PC-9 (cell line): ENCODE data around the gene GRHL1. TPM values are rescaled to one million over a fixed set of nuclear protein-coding genes. Genes with fewer than 3 reads are reported as not detected.

Experiments
- BruUV-seq: library from RNA; stranded (reverse); fragments of 400-500 nt; replicated peaks from 2 replicates; lab custom pipeline; 2021; lab: Mats Ljungman, UMichigan
- CTCF ChIA-PET: fragments of 300-600 bp; sonication (Branson Sonifier 250); formaldehyde crosslinking; loops from one replicate; lab custom pipeline; 2022; ENCODE audit warnings: antibody characterized with exemption; lab: Charles Lee
- POLR2A ChIA-PET: fragments of 300-600 bp; sonication (Branson Sonifier 250); formaldehyde crosslinking; loops from one replicate; lab custom pipeline; 2022; ENCODE audit warnings: antibody characterized with exemption; ENCODE audit not compliant: unreplicated experiment; lab: Charles Lee
- DNase-seq, 2 experiments: peaks; one replicate each; pipeline versions ENCODE4 v3.0.0 to v3.0.0-alpha.2; 2015 to 2022; ENCODE audit warnings: mixed read lengths in 1 of 2
- H2AFZ ChIP-seq: fragments of 200-600 bp; sonication (generic); 2 replicates; pipeline ENCODE4 v1.8.1; 2017; ENCODE audit warnings: antibody characterized with exemption
- H3F3A ChIP-seq: fragments of 200-600 bp; sonication (generic); 2 replicates; pipeline ENCODE4 v1.8.1; 2017; ENCODE audit warnings: antibody characterized with exemption, mild to moderate bottlenecking, low read depth; ENCODE audit not compliant: insufficient read depth
- H3K27ac ChIP-seq: fragments of 200-600 bp; sonication (generic); 2 replicates; pipeline ENCODE4 v1.6.1; 2016; ENCODE audit warnings: mixed run types
- H3K27me3 ChIP-seq: fragments of 200-600 bp; sonication (generic); 2 replicates; pipeline ENCODE4 v1.6.1; 2016; ENCODE audit warnings: low read depth, mixed run types; ENCODE audit not compliant: insufficient read depth
- H3K36me3 ChIP-seq: fragments of 200-600 bp; sonication (generic); 2 replicates; pipeline ENCODE4 v1.6.1; 2016; ENCODE audit warnings: low read depth, mixed run types
- H3K4me1 ChIP-seq: fragments of 200-600 bp; sonication (generic); replicated peaks from 2 replicates; pipeline ENCODE4 v1.6.1; 2016; ENCODE audit warnings: mixed run types; ENCODE audit not compliant: insufficient read depth
- H3K4me2 ChIP-seq: fragments of 200-600 bp; sonication (generic); 2 replicates; pipeline ENCODE4 v1.6.1; 2017; ENCODE audit warnings: mixed run types
- H3K4me3 ChIP-seq: fragments of 200-600 bp; sonication (generic); 2 replicates; pipeline ENCODE4 v1.6.1; 2016; ENCODE audit warnings: mixed run types
- H3K79me2 ChIP-seq: fragments of 200-600 bp; sonication (generic); 2 replicates; pipeline ENCODE4 v1.6.1; 2017; ENCODE audit warnings: low read depth, mixed run types
- H3K9me2 ChIP-seq: fragments of 200-600 bp; sonication (generic); 2 replicates; pipeline ENCODE4 v1.8.1; 2017; ENCODE audit warnings: mild to moderate bottlenecking; ENCODE audit not compliant: insufficient read depth
- H3K9me3 ChIP-seq: fragments of 200-600 bp; sonication (generic); 2 replicates; pipeline ENCODE4 v1.8.1; 2016; ENCODE audit warnings: low read depth; ENCODE audit not compliant: insufficient read depth
- H4K20me1 ChIP-seq: fragments of 200-600 bp; sonication (generic); 2 replicates; pipeline ENCODE4 v1.8.1; 2017; ENCODE audit not compliant: insufficient read depth
- CTCF ChIP-seq: fragments of 200-600 bp; sonication (generic); conservative IDR thresholded peaks from 2 replicates; pipeline ENCODE4 v1.6.1; 2017; ENCODE audit warnings: mixed run types, antibody characterized with exemption, mild to moderate bottlenecking, moderate library complexity
- EZH2 ChIP-seq: fragments of 200-600 bp; sonication (generic); IDR thresholded peaks from 2 replicates; pipeline ENCODE4 v1.8.0; 2017; ENCODE audit warnings: antibody characterized with exemption, low read depth
- intact Hi-C: fragments of 100-400 bp; cut with micrococcal nuclease; formaldehyde crosslinking; loops from one replicate; pipeline ENCODE4 v1.10.0; 2022; ENCODE audit not compliant: unreplicated experiment
- total RNA-seq: library from RNA; stranded (reverse); gene quantifications from 2 replicates; pipeline ENCODE4 v1.2.3, GENCODE V29; 2021

GRHL1 gene
- total RNA-seq, 1 experiment from 2014 or later, result 10.6 TPM

- Histone ChIP-seq H3K36me3 (0 out of 2 replicates have a peak, but pooled peaks cover 10% of the 10 kb centered on the region), H3K27me3 (no peaks in the 10 kb centered on the region), H3K79me2 (peaks cover 6% of the 10 kb centered on the region; the same call in 1 of the 2 replicates), H3K4me1 (peaks cover 23% of the 10 kb centered on the region), H3K4me2 (no peak overlapping the region), H2AFZ (no peak overlapping the region), H3K9me3 (no peaks in the 10 kb centered on the region; the same call in 1 of the 2 replicates), H4K20me1 (no peaks in the 10 kb centered on the region), H3K9me2 (no peaks in the 10 kb centered on the region), H3K27ac (no peak overlapping the region), H3K4me3 (no peak overlapping the region), H3F3A (peaks cover 12% of the 10 kb centered on the region; the same call in 1 of the 2 replicates)
- intact Hi-C loops, result no loop called here
- no peak for TF ChIP-seq CTCF
- TF ChIP-seq EZH2, result no peak
- BruUV-seq, result no TSS peak
- CTCF ChIA-PET, result no interaction called here
- POLR2A ChIA-PET, result no interaction called here
- DNase-seq, result no peak
These were observed 40.8 kb upstream of the GRHL1 start for GRCh38 chr2:9910699-9911098.

GRCh38 chr2:9912468-9912867 is 39.0 kb upstream of the GRHL1 start:
- Histone ChIP-seq H3K27me3 (no peaks in the 10 kb centered on the region), H3K36me3 (0 out of 2 replicates have a peak, but pooled peaks cover 5% of the 10 kb centered on the region), H3K27ac (no peak overlapping the region), H3K4me2 (no peak overlapping the region), H3F3A (peaks cover 6% of the 10 kb centered on the region; the same call in 1 of the 2 replicates), H3K9me3 (no peaks in the 10 kb centered on the region), H3K4me3 (no peak overlapping the region), H4K20me1 (no peaks in the 10 kb centered on the region), H3K9me2 (no peaks in the 10 kb centered on the region), H2AFZ (no peak overlapping the region), H3K4me1 (peaks cover 9% of the 10 kb centered on the region; the same call in 1 of the 2 replicates), H3K79me2 (no peaks in the 10 kb centered on the region)
- ChIA-PET CTCF (no interaction called here), POLR2A (no interaction called here)
- DNase-seq, result no peak
- intact Hi-C loops, result no loop called here
- TF ChIP-seq EZH2 (no peak), CTCF (no peak)
- BruUV-seq, result no TSS peak

- Histone ChIP-seq H3K36me3 (0 out of 2 replicates have a peak, but pooled peaks cover 5% of the 10 kb centered on the region), H3K4me2 (0 out of 2 replicates have a peak overlapping the region, but pooled peaks have one; percentile 1), H3K27me3 (no peaks in the 10 kb centered on the region), H3K79me2 (no peaks in the 10 kb centered on the region), H4K20me1 (no peaks in the 10 kb centered on the region), H3K4me1 (peaks cover 9% of the 10 kb centered on the region; the same call in 1 of the 2 replicates), H3K4me3 (no peak overlapping the region), H3F3A (peaks cover 6% of the 10 kb centered on the region; the same call in 1 of the 2 replicates), H2AFZ (no peak overlapping the region), H3K9me2 (no peaks in the 10 kb centered on the region), H3K9me3 (no peaks in the 10 kb centered on the region), H3K27ac (peak overlapping the region; percentile 50)
- ChIA-PET POLR2A (interaction anchor here (0.6 to 0.7 kb wide), 6 partner anchors 30 to 341 kb away, joined by 3 to 6 read pairs (median 3); no protein-coding TSS in a partner anchor), CTCF (interaction anchor here (0.6 kb wide), 1 partner anchor 102 kb away, joined by 13 read pairs; no protein-coding TSS in a partner anchor)
- no TSS peak for BruUV-seq
- intact Hi-C loops, result loop anchor here (1.0 kb wide), 2 partner anchors 100 to 113 kb away; no protein-coding TSS in a partner anchor
- DNase-seq, result peak; percentile 53 to 83
- TF ChIP-seq CTCF (peak; percentile 60), EZH2 (no peak)
These were observed 37.0 kb upstream of the GRHL1 start for GRCh38 chr2:9914384-9915065.
